ENCODE results near the gene CPSF3.
"Not testable (repeated sequence)": the region's sequence is repeated elsewhere in the genome, so short reads cannot be mapped to it uniquely, and the experiment has no call there.

The CPSF3 gene

GRCh38 chr2:9466147-9466683 is 42.8 kb downstream of the CPSF3 start:
- DNase-seq (ENCODE audit: low read depth in 2 of 2): no peak

- no peak for DNase-seq (ENCODE audit: low read depth in 2 of 2)
Observed at GRCh38 chr2:9467687-9468086, 44.2 kb downstream of the CPSF3 start.

DNA sequence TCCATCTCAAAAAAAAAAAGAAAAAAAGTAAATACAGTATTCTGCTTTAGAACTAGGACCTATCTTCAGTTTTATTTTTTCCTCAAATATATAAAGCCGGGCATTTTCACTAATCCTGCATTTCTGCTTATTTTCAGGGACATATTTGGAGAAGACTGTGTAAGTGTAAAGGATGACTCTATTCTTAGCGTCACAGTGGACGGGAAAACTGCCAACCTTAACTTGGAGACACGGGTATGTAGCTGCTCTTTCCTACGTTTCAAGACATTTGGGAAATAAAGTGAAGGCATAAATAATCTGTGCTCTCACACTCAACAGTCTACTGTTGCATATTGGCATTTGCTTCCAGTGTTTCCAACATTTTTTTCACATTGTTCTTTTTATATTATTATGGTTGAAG is 47.8 kb downstream of the CPSF3 start:
- DNase-seq (ENCODE audit: low read depth in 2 of 2): no peak

DNA sequence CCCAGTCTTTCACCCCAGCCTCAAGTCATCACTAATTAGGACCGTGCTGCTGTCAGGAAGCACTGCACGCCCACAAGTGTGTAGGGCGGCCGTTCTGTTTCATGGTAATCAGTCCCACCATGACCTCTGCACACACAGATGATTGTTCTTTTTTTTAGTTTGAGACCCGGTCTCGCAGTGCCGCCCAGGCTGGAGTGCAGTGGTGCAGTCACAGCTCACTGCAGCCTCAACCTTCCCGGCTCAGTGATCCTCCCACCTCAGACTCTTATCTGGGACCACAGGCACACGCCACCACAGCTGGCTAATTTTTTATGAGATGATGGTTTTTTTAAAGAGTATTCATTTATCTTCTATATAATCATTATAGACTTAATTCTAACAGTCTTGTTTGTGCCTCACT is 49.1 kb downstream of the CPSF3 start:
- no peak for DNase-seq (ENCODE audit: low read depth in 2 of 2)

DNA sequence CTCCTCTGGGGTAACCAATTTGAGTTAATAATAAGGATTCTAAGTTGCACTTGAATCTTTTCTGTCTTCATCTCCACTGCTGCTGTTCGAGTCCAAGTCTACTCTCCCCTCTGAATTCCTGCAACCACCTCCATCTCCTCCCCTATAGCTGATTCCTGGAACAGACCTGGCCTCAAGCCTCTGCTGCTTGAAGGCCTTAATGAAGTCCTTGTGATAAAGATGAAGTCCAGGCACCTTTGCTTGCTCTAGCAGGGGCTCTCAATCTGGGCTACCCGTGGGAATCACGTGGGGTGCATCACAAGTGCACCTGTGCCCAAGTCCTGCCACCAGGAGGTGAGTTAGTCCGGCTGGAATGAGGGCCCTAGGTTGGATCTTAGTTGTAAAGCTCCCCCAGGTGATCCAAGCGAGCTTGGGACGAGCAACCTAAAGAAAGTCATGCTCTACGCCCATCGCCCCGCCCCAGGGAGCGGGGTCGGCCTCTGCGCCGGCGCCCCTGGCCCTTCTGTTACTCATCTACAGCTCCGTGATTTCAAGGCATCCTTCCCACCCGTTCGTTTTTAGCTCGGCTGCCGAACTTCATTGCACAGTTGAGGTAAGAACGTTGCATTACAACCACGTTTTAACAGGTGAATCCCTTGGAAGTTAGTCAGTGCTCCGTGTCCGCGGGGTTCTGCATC is 50.0 kb downstream of the CPSF3 start:
- no peak for DNase-seq (ENCODE audit: low read depth in 2 of 2)

- DNase-seq (ENCODE audit: low read depth in 2 of 2): peak; percentile 31 to 45
Observed at GRCh38 chr2:9473985-9474360, 50.5 kb downstream of the CPSF3 start.

DNA sequence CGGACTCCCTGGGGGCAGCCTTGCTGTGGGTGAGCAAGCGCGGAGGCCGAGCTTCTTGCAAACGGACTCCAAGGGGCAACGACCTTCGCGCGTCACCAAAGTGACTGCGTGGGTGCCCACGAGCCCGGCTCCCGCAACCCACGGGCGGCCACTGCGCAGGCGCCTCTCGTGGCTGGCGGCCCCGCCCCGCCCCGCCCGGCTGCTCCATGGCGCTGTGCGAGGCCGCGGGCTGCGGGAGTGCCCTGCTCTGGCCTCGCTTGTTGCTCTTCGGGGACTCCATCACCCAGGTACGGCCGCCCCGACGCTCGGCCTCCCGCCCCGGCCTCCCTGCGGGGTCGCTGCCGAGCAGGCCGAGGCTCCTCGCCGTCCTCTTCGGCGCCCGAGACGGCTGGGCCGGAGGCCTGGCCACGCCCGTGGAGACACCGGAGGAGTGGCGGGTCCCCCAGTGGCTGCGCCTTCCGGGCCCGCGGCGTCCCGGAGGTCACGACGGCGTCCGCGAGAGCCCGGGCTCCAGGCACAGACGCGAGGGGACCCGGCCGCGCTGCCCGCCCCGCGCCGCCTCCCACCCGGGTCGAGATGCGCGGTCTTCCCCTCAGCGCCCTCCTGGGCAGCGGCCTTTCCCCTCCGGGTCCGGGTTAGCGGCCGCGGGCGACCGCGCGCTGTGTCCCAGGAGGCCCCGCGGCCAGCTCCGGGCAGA is 51.1 kb downstream of the CPSF3 start, which contains the start of gene IAH1:
IAH1 (plus strand) TSS at position 191 of the 697 bp plus-strand sequence; CDS start at position 207, 16 bp downstream.
- DNase-seq (ENCODE audit: low read depth in 2 of 2): peak; percentile 49 to 62

GRCh38 chr2:9477914-9478313 is 54.5 kb downstream of the CPSF3 start:
- no peak for DNase-seq (ENCODE audit: low read depth in 2 of 2)

DNA sequence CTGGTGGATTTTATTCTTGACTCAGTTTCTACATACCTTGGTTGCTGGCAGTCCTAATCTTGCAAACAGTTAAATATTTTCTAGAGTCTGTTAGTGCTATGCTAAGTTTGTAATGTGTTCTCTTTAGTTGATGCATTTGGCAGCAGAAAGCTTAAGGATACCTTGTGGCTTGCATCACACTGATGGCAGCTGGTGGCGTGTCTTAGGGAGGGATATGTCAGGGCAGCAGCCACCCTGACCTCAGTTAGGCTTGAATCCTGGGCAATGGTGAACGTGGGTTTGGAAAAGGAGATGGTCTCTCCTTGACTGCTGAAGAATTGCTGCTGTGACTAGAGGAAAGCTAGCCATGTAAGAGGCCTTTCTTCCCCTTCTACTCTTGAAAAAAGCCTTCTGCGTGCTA is 55.1 kb downstream of the CPSF3 start:
- DNase-seq (ENCODE audit: low read depth in 2 of 2): no peak

DNA sequence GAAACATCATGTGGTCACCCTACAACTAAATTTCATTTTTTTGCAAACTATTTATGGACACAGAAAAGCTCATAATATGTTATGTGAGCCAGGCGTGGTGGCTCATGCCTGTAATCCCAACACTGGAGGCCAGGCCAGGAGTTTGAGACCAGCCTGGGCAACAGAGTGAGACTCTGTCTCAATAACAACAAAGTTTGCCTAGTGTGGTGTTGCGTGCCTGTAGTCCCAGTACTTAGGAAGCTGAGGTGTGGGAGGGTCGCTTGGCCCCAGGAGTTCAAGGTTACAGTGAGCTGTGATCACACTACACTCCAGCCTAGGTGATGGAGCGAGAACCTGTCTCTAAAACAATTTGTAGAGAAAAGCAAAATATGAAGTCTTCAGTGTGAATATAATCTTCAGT is 56.7 kb downstream of the CPSF3 start:
- DNase-seq (ENCODE audit: low read depth in 2 of 2): no peak

DNA sequence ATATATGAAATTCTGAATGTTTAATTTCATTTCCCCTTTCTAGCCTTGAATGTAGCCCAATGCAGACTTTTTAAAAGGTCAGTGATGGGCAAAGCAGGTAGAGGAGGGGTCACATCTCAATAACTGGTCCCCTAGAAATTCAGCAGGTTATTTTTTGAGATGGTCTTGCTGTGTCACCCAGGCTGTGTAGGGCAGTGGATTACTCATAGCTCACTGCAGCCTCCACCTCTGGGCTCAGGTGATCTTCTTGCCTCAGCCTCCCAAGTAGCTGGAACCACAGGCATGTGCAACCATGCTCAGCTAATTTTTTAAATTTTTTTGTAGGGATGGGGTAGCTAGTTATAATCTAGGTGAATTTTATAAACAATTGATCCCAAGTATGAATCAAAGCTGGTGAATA is 59.7 kb downstream of the CPSF3 start:
- DNase-seq (ENCODE audit: low read depth in 2 of 2): no peak

GRCh38 chr2:9484533-9484932 is 61.1 kb downstream of the CPSF3 start:
- no peak for DNase-seq (ENCODE audit: low read depth in 2 of 2)

DNA sequence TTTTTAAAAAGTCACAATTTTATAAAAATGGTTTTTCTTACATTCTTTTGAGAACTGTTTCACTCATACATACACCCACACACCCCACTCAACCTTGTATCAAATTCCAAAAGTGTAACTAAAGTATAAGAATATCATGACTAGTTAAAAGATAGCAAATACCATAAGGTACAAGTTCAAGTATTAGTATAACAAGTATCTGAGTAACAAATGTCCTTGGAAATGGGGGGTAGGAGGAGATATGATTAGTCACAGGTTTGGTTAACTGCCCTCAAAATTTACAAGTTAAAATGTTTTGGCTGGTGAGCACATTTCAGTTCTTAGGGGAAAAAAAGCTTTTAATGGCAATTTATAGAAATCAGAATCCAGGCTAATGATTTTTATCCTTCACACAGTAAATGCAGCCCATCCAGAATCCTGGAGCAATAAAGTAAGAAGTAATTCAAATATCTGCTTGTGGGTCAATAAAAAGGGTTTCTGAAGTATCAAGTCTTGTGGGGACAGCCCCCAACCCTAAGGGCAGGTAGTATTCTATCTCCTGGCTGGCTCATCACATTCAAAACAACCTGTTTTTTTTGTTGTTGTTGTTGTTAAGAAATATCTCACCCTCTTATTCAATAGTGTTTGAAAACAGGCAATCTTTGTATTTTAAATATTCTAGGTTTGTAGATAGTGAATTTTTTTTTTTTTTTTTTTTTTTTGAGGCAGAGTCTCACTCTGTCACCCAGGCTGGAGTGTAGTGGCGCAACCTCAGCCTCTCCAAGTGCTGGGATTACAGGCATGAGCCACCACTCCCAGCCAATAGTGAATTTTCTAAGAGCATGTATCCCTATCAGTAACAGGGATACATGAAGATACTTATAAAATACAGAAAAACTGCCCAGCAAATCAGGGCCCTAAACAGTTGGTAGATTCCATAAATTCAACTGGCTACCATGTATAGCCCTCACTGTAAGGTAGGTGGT is 65.4 kb downstream of the CPSF3 start:
- DNase-seq (ENCODE audit: low read depth in 2 of 2): no peak

- no peak for DNase-seq (ENCODE audit: low read depth in 2 of 2)
Observed at GRCh38 chr2:9490789-9491188, 67.3 kb downstream of the CPSF3 start.

DNA sequence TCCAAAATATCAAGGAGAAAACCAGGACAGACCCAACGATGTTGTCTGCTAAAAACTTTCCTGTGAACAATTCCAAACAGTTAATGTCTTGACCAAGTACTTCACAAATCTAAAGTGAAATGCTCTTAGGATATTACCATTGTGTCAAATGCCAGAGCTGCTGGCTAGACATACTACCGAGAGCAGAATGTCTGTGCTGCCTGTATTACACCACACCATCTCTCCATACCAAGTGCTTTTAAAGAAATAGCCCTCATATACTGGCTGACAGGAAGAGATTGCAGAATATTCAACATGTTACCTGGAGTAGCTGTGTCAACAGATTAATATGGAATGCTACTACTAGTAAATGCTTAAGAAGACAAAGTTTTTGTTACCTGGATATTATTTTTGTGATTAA is 69.5 kb downstream of the CPSF3 start:
- DNase-seq (ENCODE audit: low read depth in 2 of 2): no peak

DNA sequence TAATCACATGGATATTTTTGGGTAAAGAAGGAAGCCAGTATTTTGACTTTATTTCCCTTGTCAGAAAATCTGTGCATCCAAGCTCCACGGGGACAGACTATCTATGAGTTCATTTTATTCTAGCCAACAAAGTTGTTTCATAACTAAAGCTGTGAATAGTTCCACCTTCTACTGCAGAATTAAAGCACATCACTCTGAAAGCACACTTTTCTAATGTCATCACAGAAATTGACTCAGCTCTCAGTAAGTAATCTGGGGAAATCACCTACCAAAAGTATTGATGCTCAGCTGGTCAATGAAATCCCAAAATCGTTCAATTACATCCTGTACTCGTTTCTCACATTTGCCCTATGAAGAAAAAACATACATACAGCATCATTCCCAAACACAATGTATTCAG is 70.0 kb downstream of the CPSF3 start:
- no peak for DNase-seq (ENCODE audit: low read depth in 2 of 2)

- no peak for DNase-seq (ENCODE audit: low read depth in 2 of 2)
Observed at GRCh38 chr2:9494081-9494480, 70.6 kb downstream of the CPSF3 start.

- no peak for DNase-seq (ENCODE audit: low read depth in 2 of 2)
Observed at GRCh38 chr2:9497017-9497416, 73.6 kb downstream of the CPSF3 start.

- DNase-seq (ENCODE audit: low read depth in 2 of 2): no peak
Observed at GRCh38 chr2:9498210-9498609, 74.8 kb downstream of the CPSF3 start.

- DNase-seq (ENCODE audit: low read depth in 2 of 2): no peak
Observed at GRCh38 chr2:9508931-9509330, 85.5 kb downstream of the CPSF3 start.

GRCh38 chr2:9513946-9514345 is 90.5 kb downstream of the CPSF3 start:
- not testable (repeated sequence) for DNase-seq (ENCODE audit: low read depth in 2 of 2)

GRCh38 chr2:9517118-9517782 is 93.8 kb downstream of the CPSF3 start:
- no peak for DNase-seq (ENCODE audit: low read depth in 2 of 2)

Data from stimulated activated CD8-positive, alpha-beta memory T cell treated with anti-CD3 and anti-CD28 coated beads, Interleukin-2, amount 100 ng/mL, for 1 hour (primary cell).